Ascending aorta (tissue), 2 donors: ENCODE data around the gene DDI1. TPM values are rescaled to one million over a fixed set of nuclear protein-coding genes. Genes with fewer than 3 reads are reported as not detected.

Experiments
- DNase-seq, 2 donors: peaks; one replicate each; pipeline ENCODE4 v3.0.0-alpha.2; 2019; ENCODE audit warnings: low spot score in 2 of 2
- H3K27ac ChIP-seq, 2 donors: fragments of 200-600 bp; sonication (generic); one replicate each; pipeline ENCODE4 v1.5.1; 2016 to 2017; ENCODE audit warnings: mild to moderate bottlenecking in 1 of 2
- H3K27me3 ChIP-seq: fragments of 200-600 bp; sonication (generic); one replicate; pipeline ENCODE4 v1.5.1; 2017
- H3K36me3 ChIP-seq, 2 donors: fragments of 200-600 bp; sonication (generic); one replicate each; pipeline ENCODE4 v1.5.1; 2016
- H3K4me1 ChIP-seq, 2 donors: fragments of 200-600 bp; sonication (generic); one replicate each; pipeline ENCODE4 v1.5.1; 2016 to 2017; ENCODE audit warnings: mild to moderate bottlenecking in 1 of 2
- H3K4me3 ChIP-seq, 2 donors: fragments of 200-600 bp; sonication (generic); one replicate each; pipeline ENCODE4 v1.5.1; 2016 to 2017; ENCODE audit warnings: mild to moderate bottlenecking in 1 of 2
- H3K9me3 ChIP-seq, 2 donors: fragments of 200-600 bp; sonication (generic); one replicate each; pipeline ENCODE4 v1.5.1; 2016
- intact Hi-C: fragments of 100-400 bp; cut with DNase I; formaldehyde crosslinking; loops from one replicate; pipeline ENCODE4 v1.15.1; 2023
- total RNA-seq: library from RNA; depleted of rRNA; stranded (reverse); fragments of >200 nt; gene quantifications from one replicate; pipeline ENCODE4 v1.1.0, GENCODE V29; 2016
- TF ChIP-seq, protein P1 (sequence below), 3 experiments: fragments of 200-600 bp in 2 of 3; fragments of 450-650 bp in 1 of 3; sonication (generic) in 2 of 3; IDR thresholded peaks; one replicate each; pipeline ENCODE4 v1.5.1; 2016 to 2019; ENCODE audit warnings: antibody characterized with exemption in 3 of 3, mild to moderate bottlenecking in 1 of 3, moderate library complexity in 1 of 3

The DDI1 gene
- total RNA-seq, 1 donor from 2014 or later: not detected

DNA sequence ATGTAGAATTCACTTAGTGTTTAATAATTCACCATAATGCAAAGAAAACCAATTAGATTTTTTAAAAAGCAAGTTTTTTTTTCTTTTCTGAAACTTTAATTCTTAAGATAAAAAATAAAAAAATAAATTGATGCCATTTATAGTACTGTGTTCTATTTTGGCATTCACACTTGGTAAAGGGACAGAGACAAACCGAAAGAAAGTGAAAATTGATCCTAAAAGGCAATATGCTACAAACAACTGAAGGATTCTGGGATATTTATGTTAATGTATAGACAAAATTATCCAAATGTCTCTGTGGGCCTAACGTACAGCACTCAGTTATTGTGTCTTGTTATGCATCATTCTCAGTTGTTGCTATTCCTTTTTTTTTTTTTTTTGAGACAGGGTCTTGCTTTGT is 41.9 kb upstream of the DDI1 start:
- Histone ChIP-seq H3K27me3 (no peaks in the 10 kb centered on the region), H3K27ac (no peak overlapping the region), H3K4me1 (no peaks in the 10 kb centered on the region), H3K9me3 (no peaks in the 10 kb centered on the region), H3K4me3 (no peak overlapping the region), H3K36me3 (no peaks in the 10 kb centered on the region)
- intact Hi-C loops: no loop called here
- TF ChIP-seq, protein P1, sequence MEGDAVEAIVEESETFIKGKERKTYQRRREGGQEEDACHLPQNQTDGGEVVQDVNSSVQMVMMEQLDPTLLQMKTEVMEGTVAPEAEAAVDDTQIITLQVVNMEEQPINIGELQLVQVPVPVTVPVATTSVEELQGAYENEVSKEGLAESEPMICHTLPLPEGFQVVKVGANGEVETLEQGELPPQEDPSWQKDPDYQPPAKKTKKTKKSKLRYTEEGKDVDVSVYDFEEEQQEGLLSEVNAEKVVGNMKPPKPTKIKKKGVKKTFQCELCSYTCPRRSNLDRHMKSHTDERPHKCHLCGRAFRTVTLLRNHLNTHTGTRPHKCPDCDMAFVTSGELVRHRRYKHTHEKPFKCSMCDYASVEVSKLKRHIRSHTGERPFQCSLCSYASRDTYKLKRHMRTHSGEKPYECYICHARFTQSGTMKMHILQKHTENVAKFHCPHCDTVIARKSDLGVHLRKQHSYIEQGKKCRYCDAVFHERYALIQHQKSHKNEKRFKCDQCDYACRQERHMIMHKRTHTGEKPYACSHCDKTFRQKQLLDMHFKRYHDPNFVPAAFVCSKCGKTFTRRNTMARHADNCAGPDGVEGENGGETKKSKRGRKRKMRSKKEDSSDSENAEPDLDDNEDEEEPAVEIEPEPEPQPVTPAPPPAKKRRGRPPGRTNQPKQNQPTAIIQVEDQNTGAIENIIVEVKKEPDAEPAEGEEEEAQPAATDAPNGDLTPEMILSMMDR (IDR thresholded peaks at IDR 0.05): no peak
- DNase-seq: no peak

DNA sequence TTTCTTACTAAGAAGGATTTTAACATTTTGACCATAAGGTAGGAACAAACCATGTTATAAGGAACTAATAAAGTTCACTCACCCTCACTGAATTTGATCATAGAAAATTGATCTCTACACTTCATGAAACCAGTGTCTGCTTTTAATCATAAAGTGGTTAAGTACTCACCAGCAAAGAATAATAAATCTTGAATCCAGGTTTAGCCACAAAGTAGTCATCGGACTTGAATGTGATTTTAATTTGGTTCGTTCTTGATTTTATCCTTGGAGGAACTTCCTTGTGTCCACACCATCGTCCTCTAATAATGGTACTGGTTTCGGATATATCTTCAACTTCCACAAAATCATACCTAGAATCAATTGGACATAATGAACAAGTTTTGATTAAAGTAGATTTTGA is 40.5 kb upstream of the DDI1 start:
- H3K27me3 ChIP-seq: no peaks in the 10 kb centered on the region
- DNase-seq: no peak
- H3K9me3 ChIP-seq: no peaks in the 10 kb centered on the region
- TF ChIP-seq, protein P1 (IDR thresholded peaks at IDR 0.05): no peak
- H3K27ac ChIP-seq: no peak overlapping the region
- H3K4me1 ChIP-seq: no peaks in the 10 kb centered on the region
- no peak overlapping the region for H3K4me3 ChIP-seq
- no peaks in the 10 kb centered on the region for H3K36me3 ChIP-seq
- intact Hi-C loops: no loop called here

DNA sequence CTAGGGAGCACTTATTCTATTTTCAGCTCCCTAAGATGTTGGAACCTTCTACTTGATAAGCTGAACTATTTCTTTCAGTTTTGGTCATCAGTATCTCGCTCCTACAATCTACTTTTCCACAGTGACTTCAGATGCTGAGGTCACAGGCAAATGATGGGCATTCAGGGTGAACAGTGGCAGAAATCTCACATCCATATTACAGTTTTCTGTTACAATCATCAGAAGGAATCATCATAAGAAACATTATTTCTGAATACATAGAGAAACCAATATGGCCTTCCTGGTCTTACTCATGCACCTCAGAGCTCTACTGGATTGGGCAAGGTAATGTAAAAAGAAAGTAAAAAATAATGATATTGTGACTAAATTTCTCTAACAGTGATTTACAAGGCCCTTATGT is 39.4 kb upstream of the DDI1 start:
- TF ChIP-seq, protein P1 (IDR thresholded peaks at IDR 0.05): no peak
- H3K36me3 ChIP-seq: no peaks in the 10 kb centered on the region
- H3K4me3 ChIP-seq: no peak overlapping the region
- H3K27me3 ChIP-seq: no peaks in the 10 kb centered on the region
- no peak overlapping the region for H3K27ac ChIP-seq
- DNase-seq: no peak
- no peaks in the 10 kb centered on the region for H3K9me3 ChIP-seq
- no peaks in the 10 kb centered on the region for H3K4me1 ChIP-seq
- intact Hi-C loops: no loop called here

DNA sequence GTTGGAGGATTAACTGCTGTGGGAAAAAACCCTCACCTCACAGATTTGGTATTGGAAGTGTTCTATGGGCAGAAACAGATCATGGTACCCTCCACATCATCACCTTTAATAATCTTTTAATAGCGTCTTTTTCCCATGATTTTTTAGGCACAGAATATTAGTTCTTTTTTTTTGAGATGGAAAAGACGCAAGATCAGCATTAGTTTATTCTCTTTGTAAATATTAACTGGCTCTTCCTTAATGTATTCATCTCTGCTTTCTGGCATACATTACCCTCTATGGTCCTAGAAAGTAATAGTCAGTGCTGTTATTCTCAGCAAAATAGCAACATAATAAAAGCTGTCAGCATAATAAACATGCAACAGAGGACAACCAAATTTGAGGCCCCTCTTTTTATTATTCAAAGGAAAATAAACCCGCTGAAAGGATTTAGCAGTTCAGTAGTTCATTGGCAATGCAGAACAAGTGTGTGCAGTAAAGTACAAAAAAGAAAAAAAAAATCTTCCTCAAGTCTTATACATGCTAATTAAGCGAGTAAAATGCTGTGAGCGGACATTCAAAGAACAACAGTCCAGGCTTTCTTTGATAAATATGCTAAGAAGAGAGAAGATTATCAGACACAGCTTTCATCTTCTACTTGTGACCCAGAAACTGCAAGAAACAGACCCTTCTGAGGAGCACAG is 37.5 kb upstream of the DDI1 start:
- Histone ChIP-seq H3K27ac (no peak overlapping the region), H3K9me3 (no peaks in the 10 kb centered on the region), H3K4me1 (no peaks in the 10 kb centered on the region), H3K36me3 (no peaks in the 10 kb centered on the region), H3K27me3 (no peaks in the 10 kb centered on the region), H3K4me3 (no peak overlapping the region)
- DNase-seq: no peak
- intact Hi-C loops: no loop called here
- TF ChIP-seq, protein P1 (IDR thresholded peaks at IDR 0.05): no peak

DNA sequence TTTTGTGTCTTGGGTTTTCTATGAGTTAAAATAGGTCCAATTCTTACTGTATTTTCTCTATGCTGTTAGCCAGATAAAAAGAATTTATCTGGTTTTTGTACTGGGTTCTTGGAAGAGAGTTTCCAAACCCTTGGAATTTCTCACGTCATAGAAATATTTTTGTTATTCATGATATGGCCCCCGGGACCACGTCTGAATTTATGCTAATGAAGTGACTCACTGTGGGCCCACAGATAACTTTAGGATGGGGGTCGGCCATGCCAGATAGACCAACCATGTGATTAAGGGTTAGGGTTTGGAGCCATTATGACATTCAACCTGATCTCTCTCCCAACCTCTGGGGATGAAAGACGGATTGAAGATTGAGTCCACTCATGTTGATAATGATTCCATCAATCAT is 35.6 kb upstream of the DDI1 start:
- Histone ChIP-seq H3K36me3 (no peaks in the 10 kb centered on the region), H3K4me3 (no peak overlapping the region), H3K9me3 (no peaks in the 10 kb centered on the region), H3K27me3 (no peaks in the 10 kb centered on the region), H3K27ac (no peak overlapping the region), H3K4me1 (no peaks in the 10 kb centered on the region)
- DNase-seq: no peak
- intact Hi-C loops: no loop called here
- TF ChIP-seq, protein P1 (IDR thresholded peaks at IDR 0.05): no peak
